HG02763 (cell line): ENCODE results near the gene SEC62.

Experiments used
- ATAC-seq: cut with Tn5 transposase; IDR thresholded peaks from one replicate; pipeline ENCODE4 v1.9.1; 2021; ENCODE audit warnings: mild to moderate bottlenecking, moderate library complexity; ENCODE audit not compliant: unreplicated experiment

Gene SEC62

GRCh38 chr3:169966428-169966950, at the start of gene SEC62:
Gene SEC62, plus strand, starts transcription at chr3:169966807. Its CDS starts 16 bp downstream, at chr3:169966823.
- peak; percentile 93 for ATAC-seq

- ATAC-seq: no peak
These were observed 43.4 kb upstream of the SEC62 start for GRCh38 chr3:169923189-169923588.

GRCh38 chr3:169923831-169924230, 42.8 kb upstream of the SEC62 start:
- no peak for ATAC-seq

GRCh38 chr3:169929830-169930519, 36.6 kb upstream of the SEC62 start:
- ATAC-seq: no peak

GRCh38 chr3:169930843-169931242, 35.8 kb upstream of the SEC62 start:
- ATAC-seq: no peak

GRCh38 chr3:169931747-169932520, 34.7 kb upstream of the SEC62 start:
- peak; percentile 95 for ATAC-seq

GRCh38 chr3:169939320-169939719, 27.3 kb upstream of the SEC62 start:
- ATAC-seq: no peak

- ATAC-seq: no peak
These were observed 26.9 kb upstream of the SEC62 start for GRCh38 chr3:169939751-169940150.

- peak; percentile 77 for ATAC-seq
These were observed 26.0 kb upstream of the SEC62 start for GRCh38 chr3:169940470-169941181.

- ATAC-seq: peak; percentile 70
These were observed 21.3 kb upstream of the SEC62 start for GRCh38 chr3:169945313-169945712.

- ATAC-seq: no peak
These were observed 20.3 kb upstream of the SEC62 start for GRCh38 chr3:169946336-169946735.

- no peak for ATAC-seq
These were observed 17.8 kb upstream of the SEC62 start for GRCh38 chr3:169948559-169949448.

GRCh38 chr3:169952045-169952444, 14.6 kb upstream of the SEC62 start:
- ATAC-seq: no peak

- no peak for ATAC-seq
These were observed 13.0 kb upstream of the SEC62 start for GRCh38 chr3:169953462-169954141.

GRCh38 chr3:169954142-169954756, 12.4 kb upstream of the SEC62 start:
- ATAC-seq: no peak

- ATAC-seq: no peak
These were observed 11.2 kb upstream of the SEC62 start for GRCh38 chr3:169955406-169955805.

- ATAC-seq: no peak
These were observed 2.4 kb upstream of the SEC62 start for GRCh38 chr3:169964176-169964575.

GRCh38 chr3:169965562-169966427, 812 bp upstream of the SEC62 start:
- peak; percentile 12 for ATAC-seq
